Mesendoderm (in vitro differentiated cells): ENCODE measurements around the gene BGLAP.

Source experiments
- DNase-seq: peaks from one replicate; pipeline ENCODE4 v3.0.0; 2013
- H2AK5ac ChIP-seq: 2 replicates; pipeline ENCODE4 v1.6.1; 2013; ENCODE audit warnings: low read length, inconsistent platforms
- H2BK120ac ChIP-seq: 2 replicates; pipeline ENCODE4 v1.6.1; 2013; ENCODE audit warnings: low read depth, mild to moderate bottlenecking, low read length, moderate library complexity, mixed read lengths
- H2BK15ac ChIP-seq: replicated peaks from 2 replicates; pipeline ENCODE4 v1.6.1; 2013; ENCODE audit warnings: low read depth, mild to moderate bottlenecking, moderate library complexity
- H2BK5ac ChIP-seq: 2 replicates; pipeline ENCODE4 v1.6.1; 2013; ENCODE audit warnings: low read length, inconsistent platforms
- H3K18ac ChIP-seq: 2 replicates; pipeline ENCODE4 v1.6.1; 2013; ENCODE audit warnings: mild to moderate bottlenecking, low read length, mixed read lengths
- H3K23ac ChIP-seq: one replicate; pipeline ENCODE4 v1.6.1; 2013; ENCODE audit warnings: low read length
- H3K27ac ChIP-seq: 2 replicates; pipeline ENCODE4 v1.5.1; 2013; ENCODE audit warnings: low read depth, mild to moderate bottlenecking, inconsistent platforms, low read length, moderate library complexity
- H3K27me3 ChIP-seq: 2 replicates; pipeline ENCODE4 v1.6.1; 2013; ENCODE audit warnings: low read length, control low read depth, mild to moderate bottlenecking, inconsistent platforms; ENCODE audit not compliant: insufficient read depth, poor library complexity
- H3K36me3 ChIP-seq: 2 replicates; pipeline ENCODE4 v1.6.1; 2013; ENCODE audit warnings: low read length, inconsistent platforms; ENCODE audit not compliant: control insufficient read depth, insufficient read depth
- H3K4ac ChIP-seq: one replicate; pipeline ENCODE4 v1.6.1; 2013; ENCODE audit warnings: low read depth, mild to moderate bottlenecking, low read length, moderate library complexity
- H3K4me1 ChIP-seq: 2 replicates; pipeline ENCODE4 v1.6.1; 2013; ENCODE audit warnings: low read depth, low read length, inconsistent platforms; ENCODE audit not compliant: control insufficient read depth
- H3K4me2 ChIP-seq: 2 replicates; pipeline ENCODE4 v1.6.1; 2013; ENCODE audit warnings: low read length
- H3K4me3 ChIP-seq: 2 replicates; pipeline ENCODE4 v1.5.1; 2013; ENCODE audit warnings: mild to moderate bottlenecking, low read length
- H3K56ac ChIP-seq: one replicate; pipeline ENCODE4 v1.6.1; 2013; ENCODE audit warnings: low read length
- H3K79me1 ChIP-seq: 2 replicates; pipeline ENCODE4 v1.6.1; 2013; ENCODE audit warnings: low read length, inconsistent platforms
- H3K79me2 ChIP-seq: 2 replicates; pipeline ENCODE4 v1.6.1; 2013; ENCODE audit warnings: mild to moderate bottlenecking, low read length; ENCODE audit not compliant: control insufficient read depth, insufficient read depth
- H3K9ac ChIP-seq: 2 replicates; pipeline ENCODE4 v1.6.1; 2013; ENCODE audit warnings: low read length, inconsistent platforms
- H4K5ac ChIP-seq: one replicate; pipeline ENCODE4 v1.6.1; 2013; ENCODE audit warnings: low read length
- H4K8ac ChIP-seq: one replicate; pipeline ENCODE4 v1.6.1; 2013; ENCODE audit warnings: low read depth, mild to moderate bottlenecking, control low read depth, low read length, moderate library complexity
- WGBS: extraction: QIAGEN DNeasy Blood & Tissue Kit; methylation state at CpG from one replicate; pipeline ENCODE4 v1.1.7; 2013; ENCODE audit warnings: low lambda C conversion rate, missing lambda C conversion rate; ENCODE audit not compliant: insufficient coverage; ENCODE audit errors: extremely low coverage; 5-methylcytosine and 5-hydroxymethylcytosine counted together

The BGLAP gene

DNA sequence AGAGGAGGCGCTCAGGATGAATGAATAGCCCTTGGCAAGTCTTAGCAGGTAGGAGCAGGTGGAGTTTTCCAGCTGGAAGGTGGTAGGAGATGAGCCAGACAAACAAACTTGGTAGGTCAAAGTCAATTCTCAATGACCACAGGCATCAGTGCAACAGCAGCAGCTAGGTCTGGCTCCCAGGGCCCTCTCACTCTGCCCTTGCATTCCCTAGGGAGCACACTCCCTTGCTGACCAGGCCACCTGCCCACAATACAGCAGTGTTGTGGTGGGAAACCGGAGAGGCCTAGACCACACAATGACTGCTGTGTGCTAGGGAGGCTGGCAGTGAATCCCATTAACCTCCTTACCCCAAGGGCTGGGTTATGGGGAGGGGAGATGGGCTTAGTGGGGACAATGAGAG, 18.9 kb downstream of the BGLAP start:
- no peak overlapping the region for H3K4me2 ChIP-seq
- H3K36me3 ChIP-seq, result peaks cover 41% of the 10 kb centered on the region
- no peak overlapping the region for H2BK5ac ChIP-seq
- no peaks in the 10 kb centered on the region for H3K79me2 ChIP-seq
- no peak overlapping the region for H4K8ac ChIP-seq
- no peak overlapping the region for H3K56ac ChIP-seq
- H3K27ac ChIP-seq, result no peak overlapping the region
- no peaks in the 10 kb centered on the region for H3K27me3 ChIP-seq
- no peak for DNase-seq
- no peak overlapping the region for H3K4ac ChIP-seq
- no peak overlapping the region for H4K5ac ChIP-seq
- no peak overlapping the region for H3K18ac ChIP-seq
- H2AK5ac ChIP-seq, result no peak overlapping the region
- H3K23ac ChIP-seq, result no peak overlapping the region
- no peak overlapping the region for H3K4me3 ChIP-seq
- no CpG with 5 or more reads among the region's 2 CpGs for WGBS
- no peaks in the 10 kb centered on the region for H3K4me1 ChIP-seq
- H2BK15ac ChIP-seq, result no peak overlapping the region
- H3K9ac ChIP-seq, result no peak overlapping the region
- H2BK120ac ChIP-seq, result no peak overlapping the region
- H3K79me1 ChIP-seq, result peaks cover 2% of the 10 kb centered on the region

DNA sequence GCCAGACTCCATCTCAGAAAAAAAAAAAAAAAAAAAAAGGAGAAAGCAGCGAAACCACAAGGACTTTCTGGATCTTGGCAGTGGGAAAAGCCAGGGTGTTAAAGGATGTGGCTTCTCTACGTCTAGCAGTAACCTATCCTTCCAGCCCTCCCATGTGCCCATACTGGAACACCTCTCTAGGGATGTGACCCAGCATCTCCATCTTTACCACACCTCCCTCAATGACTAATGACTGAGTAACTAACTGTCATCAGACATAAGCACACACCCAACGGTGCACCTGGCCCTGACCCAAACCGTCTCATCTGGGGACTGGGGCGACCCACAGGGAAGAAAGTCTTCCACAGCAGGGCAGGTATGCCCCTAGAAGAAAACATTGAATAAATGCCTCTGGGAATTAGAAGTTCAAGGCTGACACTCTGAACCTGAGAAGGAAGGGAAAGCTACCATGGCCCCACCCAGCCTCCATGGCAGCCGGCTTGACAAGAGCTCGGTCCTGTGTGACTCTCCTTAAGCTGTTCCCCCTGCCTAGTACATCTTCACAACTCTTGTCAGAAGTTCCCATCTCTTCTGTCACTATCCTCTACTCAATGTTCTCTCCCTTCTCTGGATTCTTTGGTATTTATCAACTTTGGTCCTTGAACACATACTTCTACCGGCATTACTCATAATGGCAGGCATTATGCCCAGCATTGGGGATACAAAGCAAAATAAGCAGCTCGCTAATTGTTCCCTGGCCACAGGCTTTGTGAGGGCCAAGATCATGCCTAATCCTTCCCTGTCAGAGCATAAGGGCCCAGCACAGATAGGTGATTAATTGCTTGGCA, 20.7 kb downstream of the BGLAP start:
- Histone ChIP-seq H3K4me3 (no peak overlapping the region), H2BK5ac (no peak overlapping the region), H3K56ac (no peak overlapping the region), H3K36me3 (peaks cover 54% of the 10 kb centered on the region), H2BK120ac (no peak overlapping the region), H3K4ac (no peak overlapping the region), H2AK5ac (no peak overlapping the region), H3K27me3 (no peaks in the 10 kb centered on the region), H3K27ac (no peak overlapping the region), H3K18ac (no peak overlapping the region), H2BK15ac (no peak overlapping the region), H3K23ac (no peak overlapping the region), H3K4me2 (no peak overlapping the region), H4K8ac (no peak overlapping the region), H3K9ac (no peak overlapping the region), H3K79me2 (no peaks in the 10 kb centered on the region), H3K79me1 (peaks cover 2% of the 10 kb centered on the region), H3K4me1 (no peaks in the 10 kb centered on the region), H4K5ac (no peak overlapping the region)
- WGBS, result no CpG with 5 or more reads among the region's 9 CpGs
- DNase-seq, result no peak

DNA sequence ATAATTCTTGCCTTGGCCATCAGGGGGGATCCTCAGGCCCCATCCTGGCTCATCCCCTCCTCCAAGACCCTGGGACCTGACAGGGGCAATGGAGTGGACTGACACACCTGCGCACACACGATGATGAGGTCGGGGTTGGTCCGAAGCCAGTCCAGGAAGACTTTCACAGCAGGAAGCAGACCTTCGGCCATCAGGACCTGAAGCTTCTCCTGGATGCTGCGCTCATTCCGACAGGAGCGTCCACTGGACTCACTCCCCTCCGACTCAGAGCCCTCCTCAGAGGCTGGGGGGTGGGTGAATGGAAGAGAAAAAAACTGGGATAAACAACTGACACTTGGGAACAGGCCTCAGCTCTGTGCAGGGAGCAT, 21.3 kb downstream of the BGLAP start:
- Histone ChIP-seq H3K79me1 (peaks cover 2% of the 10 kb centered on the region), H4K8ac (no peak overlapping the region), H3K27me3 (no peaks in the 10 kb centered on the region), H3K4ac (no peak overlapping the region), H4K5ac (no peak overlapping the region), H2BK15ac (no peak overlapping the region), H3K4me2 (no peak overlapping the region), H2BK120ac (no peak overlapping the region), H2BK5ac (no peak overlapping the region), H3K18ac (no peak overlapping the region), H3K23ac (no peak overlapping the region), H2AK5ac (no peak overlapping the region), H3K4me1 (no peaks in the 10 kb centered on the region), H3K79me2 (no peaks in the 10 kb centered on the region), H3K56ac (no peak overlapping the region), H3K27ac (no peak overlapping the region), H3K4me3 (no peak overlapping the region), H3K36me3 (peaks cover 57% of the 10 kb centered on the region), H3K9ac (no peak overlapping the region)
- no CpG with 5 or more reads among the region's 9 CpGs for whole genome bisulfite sequencing
- no peak for DNase-seq

DNA sequence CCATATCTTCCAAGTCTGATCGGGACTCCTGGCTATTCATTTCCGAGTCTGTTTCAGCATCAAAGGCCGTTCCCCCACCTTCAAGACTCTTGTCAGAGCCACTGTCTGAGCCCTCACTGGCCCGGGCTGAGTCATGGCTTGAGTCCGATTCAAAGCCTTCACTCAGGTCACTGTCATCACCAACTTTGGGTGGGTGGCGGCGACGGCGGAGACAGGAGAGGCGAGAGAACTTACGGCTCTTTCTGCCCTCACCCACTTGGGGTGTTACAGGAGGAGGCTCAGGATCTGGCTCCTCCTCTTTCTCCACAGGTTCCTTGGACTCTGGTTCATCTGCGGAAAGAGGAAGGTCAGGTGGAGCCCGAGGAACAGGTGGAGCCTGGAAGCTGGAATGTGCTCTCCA, 24.1 kb downstream of the BGLAP start:
- H3K4me2 ChIP-seq, result no peak overlapping the region
- H3K79me1 ChIP-seq, result peaks cover 2% of the 10 kb centered on the region
- no peak overlapping the region for H3K4me3 ChIP-seq
- no peak overlapping the region for H2BK5ac ChIP-seq
- no peak overlapping the region for H2AK5ac ChIP-seq
- H3K4me1 ChIP-seq, result no peaks in the 10 kb centered on the region
- H3K4ac ChIP-seq, result no peak overlapping the region
- H3K79me2 ChIP-seq, result no peaks in the 10 kb centered on the region
- peaks cover 48% of the 10 kb centered on the region for H3K36me3 ChIP-seq
- no peak overlapping the region for H3K27ac ChIP-seq
- no peak overlapping the region for H3K9ac ChIP-seq
- no peak overlapping the region for H3K23ac ChIP-seq
- no peak overlapping the region for H4K8ac ChIP-seq
- no peak overlapping the region for H3K56ac ChIP-seq
- DNase-seq, result no peak
- no peaks in the 10 kb centered on the region for H3K27me3 ChIP-seq
- H2BK120ac ChIP-seq, result no peak overlapping the region
- no peak overlapping the region for H2BK15ac ChIP-seq
- no peak overlapping the region for H3K18ac ChIP-seq
- no CpG with 5 or more reads among the region's 13 CpGs for WGBS
- no peak overlapping the region for H4K5ac ChIP-seq

DNA sequence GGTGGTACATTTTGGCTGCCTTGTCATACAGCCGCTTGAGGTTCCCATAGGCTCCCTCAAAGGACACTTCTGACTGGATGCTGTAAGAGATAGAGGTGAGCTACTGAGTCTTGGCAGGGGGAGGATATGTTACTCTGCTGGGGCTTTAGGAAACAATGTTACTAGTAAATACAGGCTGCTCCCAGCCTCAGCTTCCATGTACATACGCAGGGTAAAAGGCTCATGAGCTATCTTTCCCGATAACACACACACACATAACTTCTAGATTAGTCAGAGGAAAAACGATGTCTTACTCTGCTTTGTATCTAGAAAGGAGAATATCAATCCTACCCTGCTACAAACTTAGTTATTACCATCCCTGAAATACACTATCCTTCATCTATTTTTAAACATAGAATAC, 26.4 kb downstream of the BGLAP start:
- peaks cover 43% of the 10 kb centered on the region for H3K36me3 ChIP-seq
- no peak overlapping the region for H2AK5ac ChIP-seq
- no peak overlapping the region for H2BK15ac ChIP-seq
- no peak overlapping the region for H3K4ac ChIP-seq
- H3K18ac ChIP-seq, result no peak overlapping the region
- no peak overlapping the region for H2BK5ac ChIP-seq
- no peaks in the 10 kb centered on the region for H3K27me3 ChIP-seq
- no peak overlapping the region for H3K56ac ChIP-seq
- H3K9ac ChIP-seq, result no peak overlapping the region
- H3K4me1 ChIP-seq, result no peaks in the 10 kb centered on the region
- H4K5ac ChIP-seq, result no peak overlapping the region
- H3K4me3 ChIP-seq, result no peak overlapping the region
- no peak for DNase-seq
- no peak overlapping the region for H3K4me2 ChIP-seq
- H3K27ac ChIP-seq, result no peak overlapping the region
- H4K8ac ChIP-seq, result no peak overlapping the region
- H3K23ac ChIP-seq, result no peak overlapping the region
- WGBS, result no CpG with 5 or more reads among the region's 4 CpGs
- no peak overlapping the region for H2BK120ac ChIP-seq
- H3K79me1 ChIP-seq, result peaks cover 2% of the 10 kb centered on the region
- H3K79me2 ChIP-seq, result no peaks in the 10 kb centered on the region

DNA sequence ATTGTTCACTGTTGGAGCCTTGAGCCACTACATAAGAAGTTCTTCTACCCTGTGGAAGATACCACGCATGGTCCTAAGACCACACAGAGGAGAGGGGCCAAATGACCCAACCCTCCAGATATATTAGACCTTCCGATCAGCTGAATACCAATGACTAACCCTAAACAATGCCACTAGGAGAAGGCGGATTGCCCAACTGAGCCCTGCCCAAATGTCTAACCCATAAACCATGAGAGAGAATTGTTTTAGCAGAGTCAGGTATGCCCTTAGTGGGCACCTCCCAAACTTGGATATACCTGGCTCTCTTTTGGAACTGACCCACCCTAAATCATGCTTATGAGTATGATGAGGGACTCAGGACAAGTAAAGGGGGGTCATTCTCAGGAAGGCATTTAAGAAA, 28.3 kb downstream of the BGLAP start:
- WGBS, result no CpG with 5 or more reads among the region's 3 CpGs
- Histone ChIP-seq H4K5ac (no peak overlapping the region), H3K27me3 (no peaks in the 10 kb centered on the region), H3K79me1 (no peaks in the 10 kb centered on the region), H3K18ac (no peak overlapping the region), H2AK5ac (no peak overlapping the region), H3K9ac (no peak overlapping the region), H3K23ac (no peak overlapping the region), H3K4me2 (no peak overlapping the region), H4K8ac (no peak overlapping the region), H2BK15ac (no peak overlapping the region), H3K4me3 (no peak overlapping the region), H2BK5ac (no peak overlapping the region), H3K4ac (no peak overlapping the region), H3K79me2 (no peaks in the 10 kb centered on the region), H3K27ac (no peak overlapping the region), H3K4me1 (no peaks in the 10 kb centered on the region), H3K56ac (no peak overlapping the region), H2BK120ac (no peak overlapping the region), H3K36me3 (peaks cover 44% of the 10 kb centered on the region)
- no peak for DNase-seq
